Neutrophil (primary cell): ENCODE results near the gene RSPH9.

Source experiments
- H3K27ac ChIP-seq: fragments of 200-600 bp; sonication (generic); 2 replicates; pipeline ENCODE4 v1.5.1; 2016; ENCODE audit warnings: mild to moderate bottlenecking, moderate library complexity
- H3K27me3 ChIP-seq: fragments of 200-600 bp; sonication (generic); 2 replicates; pipeline ENCODE4 v1.6.0; 2016; ENCODE audit warnings: mild to moderate bottlenecking
- H3K36me3 ChIP-seq: fragments of 200-600 bp; sonication (generic); 2 replicates; pipeline ENCODE4 v1.5.1; 2017
- H3K4me1 ChIP-seq, 2 experiments: fragments of 200-600 bp in 1 of 2; sonication (generic) in 1 of 2; 1 replicate in 1 of 2; 2 replicates in 1 of 2; pipeline versions ENCODE4 v1.5.1 to v1.6.1; 2013 to 2016; ENCODE audit warnings: low read depth in 1 of 2, low read length in 1 of 2, mild to moderate bottlenecking in 1 of 2, moderate library complexity in 1 of 2; ENCODE audit not compliant: control insufficient read depth in 1 of 2, insufficient read depth in 1 of 2
- H3K4me3 ChIP-seq, 2 experiments: fragments of 200-600 bp in 1 of 2; sonication (generic) in 1 of 2; 1 replicate in 1 of 2; 2 replicates in 1 of 2; pipeline ENCODE4 v1.5.1; 2013 to 2016; ENCODE audit warnings: low read depth in 1 of 2, low read length in 1 of 2, mild to moderate bottlenecking in 1 of 2, moderate library complexity in 1 of 2
- H3K9me3 ChIP-seq: fragments of 200-600 bp; sonication (generic); 2 replicates; pipeline ENCODE4 v1.5.1; 2016
- CTCF ChIP-seq: fragments of 200-600 bp; sonication (generic); IDR thresholded peaks from 2 replicates; pipeline ENCODE4 v1.5.1; 2016; ENCODE audit warnings: antibody characterized with exemption

RSPH9 gene

GRCh38 chr6:43674921-43675320 lies 30.1 kb downstream of the RSPH9 start:
- H3K27ac ChIP-seq = no peak overlapping the region
- no peaks in the 10 kb centered on the region for H3K27me3 ChIP-seq
- TF ChIP-seq CTCF = no peak
- H3K4me3 ChIP-seq = no peak overlapping the region
- H3K36me3 ChIP-seq = peaks cover 99% of the 10 kb centered on the region
- H3K4me1 ChIP-seq = peaks cover 14 to 17% of the 10 kb centered on the region in 2 experiments
- no peaks in the 10 kb centered on the region for H3K9me3 ChIP-seq

GRCh38 chr6:43676962-43677606 lies 32.2 kb downstream of the RSPH9 start:
- Histone ChIP-seq H3K27me3 (no peaks in the 10 kb centered on the region), H3K4me3 (no peak overlapping the region), H3K9me3 (no peaks in the 10 kb centered on the region), H3K4me1 (peaks cover 11 to 12% of the 10 kb centered on the region in 2 experiments), H3K27ac (no peak overlapping the region), H3K36me3 (peaks cover 96% of the 10 kb centered on the region)
- TF ChIP-seq CTCF = no peak

- no peak overlapping the region for H3K27ac ChIP-seq
- H3K36me3 ChIP-seq = peaks cover 90% of the 10 kb centered on the region
- peaks cover 4 to 6% of the 10 kb centered on the region in 2 experiments for H3K4me1 ChIP-seq
These were observed 32.9 kb downstream of the RSPH9 start for GRCh38 chr6:43677759-43678158.

GRCh38 chr6:43678341-43678740 lies 33.5 kb downstream of the RSPH9 start:
- no peak overlapping the region for H3K27ac ChIP-seq
- H3K27me3 ChIP-seq = no peaks in the 10 kb centered on the region
- no peaks in the 10 kb centered on the region for H3K9me3 ChIP-seq
- H3K36me3 ChIP-seq = peaks cover 84% of the 10 kb centered on the region
- no peak overlapping the region for H3K4me3 ChIP-seq
- no peak for TF ChIP-seq CTCF
- peaks cover 0 to 1% of the 10 kb centered on the region in 2 experiments for H3K4me1 ChIP-seq

More at GRCh38 chr6:43677759-43678158, 32.9 kb downstream of the RSPH9 start:
- Histone ChIP-seq H3K4me3 (no peak overlapping the region), H3K27me3 (no peaks in the 10 kb centered on the region), H3K9me3 (no peaks in the 10 kb centered on the region)
- no peak for TF ChIP-seq CTCF

- Histone ChIP-seq H3K9me3 (no peaks in the 10 kb centered on the region), H3K4me1 (no peaks in the 10 kb centered on the region), H3K27me3 (no peaks in the 10 kb centered on the region), H3K4me3 (no peak overlapping the region), H3K27ac (no peak overlapping the region), H3K36me3 (peaks cover 77% of the 10 kb centered on the region)
- TF ChIP-seq CTCF = no peak
These were observed 34.2 kb downstream of the RSPH9 start for GRCh38 chr6:43679057-43679456.
